MCF 10A (cell line): ENCODE data around the gene ACAD11. TPM values are rescaled to one million over a fixed set of nuclear protein-coding genes. Genes with fewer than 3 reads are reported as not detected.
A peak's percentile ranks its signal among the peaks of the same experiment; 100 is the strongest.
"Not testable (repeated sequence)": the region's sequence is repeated elsewhere in the genome, so short reads cannot be mapped to it uniquely, and the experiment has no call there.

Experiments
- BruUV-seq: library from RNA; stranded (reverse); fragments of 400-500 nt; replicated peaks from 2 replicates; lab custom pipeline; 2021; lab: Mats Ljungman, UMichigan
- CTCF ChIA-PET: fragments of 300-600 bp; sonication (Branson Sonifier 250); formaldehyde crosslinking; extraction: SDS; loops from one replicate; lab custom pipeline; 2021; ENCODE audit warnings: antibody characterized with exemption, inconsistent platforms; lab: Yijun Ruan, JAX
- POLR2A ChIA-PET: fragments of 300-600, 350-650 bp; sonication (Branson Sonifier 250); formaldehyde crosslinking; extraction: SDS; loops from one replicate; lab custom pipeline; 2020; ENCODE audit warnings: antibody characterized with exemption, inconsistent platforms; lab: Yijun Ruan, JAX
- DNase-seq: peaks from one replicate; pipeline ENCODE4 v3.0.0-alpha.2; 2018; ENCODE audit not compliant: unreplicated experiment
- H3K27ac Mint-ChIP-seq: one replicate; pipeline ENCODE4 v1.8.0; 2022; ENCODE audit warnings: mild to moderate bottlenecking, low read depth, mixed read lengths; ENCODE audit not compliant: unreplicated experiment
- H3K27me3 Mint-ChIP-seq: one replicate; pipeline ENCODE4 v1.8.0; 2022; ENCODE audit warnings: mixed read lengths; ENCODE audit not compliant: insufficient read depth, unreplicated experiment
- H3K36me3 Mint-ChIP-seq: one replicate; pipeline ENCODE4 v1.8.0; 2022; ENCODE audit warnings: mild to moderate bottlenecking, moderate library complexity, mixed read lengths; ENCODE audit not compliant: insufficient read depth, unreplicated experiment
- H3K4me1 Mint-ChIP-seq: one replicate; pipeline ENCODE4 v1.8.0; 2022; ENCODE audit warnings: mixed read lengths; ENCODE audit not compliant: insufficient read depth, unreplicated experiment
- H3K4me3 Mint-ChIP-seq: one replicate; pipeline ENCODE4 v1.8.0; 2022; ENCODE audit warnings: mild to moderate bottlenecking, moderate library complexity, mixed read lengths; ENCODE audit not compliant: unreplicated experiment
- H3K9me3 Mint-ChIP-seq: one replicate; pipeline ENCODE4 v1.8.0; 2022; ENCODE audit warnings: mixed read lengths; ENCODE audit not compliant: unreplicated experiment
- CTCF ChIP-seq: fragments of 200-600 bp; IDR thresholded peaks from one replicate; pipeline ENCODE4 v1.8.0; 2022; ENCODE audit warnings: antibody characterized with exemption, mild to moderate bottlenecking; ENCODE audit not compliant: unreplicated experiment
- intact Hi-C: fragments of 100-400 bp; cut with micrococcal nuclease; formaldehyde crosslinking; loops from 2 replicates; pipeline ENCODE4 v1.14.1; 2022
- total RNA-seq: library from RNA; stranded (reverse); gene quantifications from 2 replicates; pipeline ENCODE4 v1.2.3, GENCODE V29; 2022

Gene ACAD11
- total RNA-seq, 1 experiment from 2014 or later: 30.9 TPM

- no peak overlapping the region for H3K27ac Mint-ChIP-seq
- no peaks in the 10 kb centered on the region for H3K27me3 Mint-ChIP-seq
- no peak overlapping the region for H3K4me3 Mint-ChIP-seq
- CTCF ChIA-PET: interaction anchor here (0.8 to 6.8 kb wide), 25 partner anchors 11 to 290 kb away, joined by 3 to 284 read pairs (median 6); partner anchors contain the start of genes ACAD11 and UBA5
- BruUV-seq: no TSS peak
- TF ChIP-seq CTCF: no peak
- intact Hi-C loops: loop anchor here (1.0 to 5.0 kb wide), 3 partner anchors 106 to 290 kb away; partner anchors contain the start of gene DNAJC13
- H3K4me1 Mint-ChIP-seq: peaks cover 6% of the 10 kb centered on the region
- DNase-seq: no peak
- no peaks in the 10 kb centered on the region for H3K9me3 Mint-ChIP-seq
- POLR2A ChIA-PET: interaction anchor here (0.8 to 2.3 kb wide), 4 partner anchors 17 to 108 kb away, joined by 3 to 9 read pairs (median 4); partner anchors contain the start of gene ACAD11
- H3K36me3 Mint-ChIP-seq: peaks cover 14% of the 10 kb centered on the region
Observed at GRCh38 chr3:132642539-132642847, 17.1 kb downstream of the ACAD11 start.

DNA sequence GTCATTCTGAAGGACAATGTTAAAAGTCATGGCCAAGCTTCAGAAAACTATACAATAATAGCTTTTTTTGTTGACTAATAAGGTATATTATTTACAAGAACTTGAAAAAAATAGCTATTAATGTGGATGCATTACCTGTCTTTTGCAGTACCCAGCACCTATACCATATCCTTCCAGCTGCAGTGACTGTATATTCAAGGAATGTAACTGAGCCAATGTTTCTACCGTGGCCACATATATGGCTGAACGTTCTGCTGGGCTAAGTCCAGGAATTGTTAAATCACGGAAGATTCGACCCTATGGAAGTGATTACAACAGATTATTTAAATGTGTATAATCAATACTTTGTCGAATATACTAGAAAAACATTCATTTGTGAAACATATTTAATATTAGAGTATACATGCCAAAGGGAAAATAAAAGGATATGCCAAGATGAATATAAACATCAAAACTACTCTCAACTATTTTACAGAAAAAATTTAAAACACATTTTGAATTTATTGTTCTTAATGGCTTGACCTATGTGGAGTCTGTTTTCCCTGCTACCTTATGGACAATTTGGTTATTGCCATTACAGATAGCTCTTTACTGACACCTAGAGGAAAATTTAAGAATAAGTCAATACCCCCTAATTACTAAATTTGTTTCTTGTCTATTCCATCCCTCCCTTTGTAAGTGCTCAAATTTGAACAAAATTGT is 17.6 kb downstream of the ACAD11 start:
- POLR2A ChIA-PET: interaction anchor here (0.7 to 2.3 kb wide), 5 partner anchors 17 to 108 kb away, joined by 3 to 9 read pairs (median 3); partner anchors contain the start of gene ACAD11
- intact Hi-C loops: loop anchor here (1.0 to 5.0 kb wide), 3 partner anchors 106 to 289 kb away; partner anchors contain the start of gene DNAJC13
- Mint-ChIP-seq H3K9me3 (no peaks in the 10 kb centered on the region), H3K36me3 (peaks cover 14% of the 10 kb centered on the region), H3K27ac (no peak overlapping the region), H3K4me1 (peaks cover 11% of the 10 kb centered on the region), H3K27me3 (no peaks in the 10 kb centered on the region), H3K4me3 (no peak overlapping the region)
- CTCF ChIA-PET: interaction anchor here (0.6 to 6.8 kb wide), 30 partner anchors 8 to 1004 kb away, joined by 3 to 284 read pairs (median 6); partner anchors contain the start of genes ACAD11 and UBA5
- peak; percentile 58 for DNase-seq
- peak; percentile 54 for TF ChIP-seq CTCF
- BruUV-seq: no TSS peak

- not testable (repeated sequence) for BruUV-seq, H3K27me3 Mint-ChIP-seq, H3K27ac Mint-ChIP-seq, H3K4me3 Mint-ChIP-seq, DNase-seq, H3K9me3 Mint-ChIP-seq
- intact Hi-C loops: loop anchor here (5.0 kb wide), 1 partner anchor 224 kb away; the partner anchor contains the start of gene DNAJC13
- ChIA-PET POLR2A (interaction anchor here (0.7 to 2.3 kb wide), 2 partner anchors 19 to 104 kb away, joined by 3 to 9 read pairs; no protein-coding TSS in a partner anchor), CTCF (interaction anchor here (0.6 to 6.8 kb wide), 24 partner anchors 9 to 1005 kb away, joined by 3 to 284 read pairs (median 7); partner anchors contain the start of gene ACAD11)
- Mint-ChIP-seq H3K36me3 (peaks cover 14% of the 10 kb centered on the region), H3K4me1 (peaks cover 17% of the 10 kb centered on the region)
Observed at GRCh38 chr3:132641427-132641826, 18.2 kb downstream of the ACAD11 start.

DNA sequence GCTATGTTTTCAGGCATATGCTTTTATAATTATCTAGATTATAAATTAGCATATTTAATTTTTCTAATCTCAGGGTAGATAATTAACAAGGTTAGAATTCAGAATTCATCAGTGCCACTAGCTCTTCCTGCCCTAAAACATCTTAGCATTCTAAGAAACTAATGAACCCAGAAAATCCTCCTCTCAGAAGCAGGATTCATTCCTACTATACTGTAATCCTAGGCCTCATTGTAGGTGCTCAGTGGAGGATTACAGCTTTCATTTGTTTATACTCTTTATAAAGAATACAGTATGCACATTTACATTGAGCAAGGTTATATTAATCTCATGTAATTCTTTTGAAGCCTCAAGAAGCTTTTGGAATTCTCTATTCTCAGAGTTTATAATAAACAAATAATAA is 20.9 kb downstream of the ACAD11 start:
- no TSS peak for BruUV-seq
- Mint-ChIP-seq H3K9me3 (no peaks in the 10 kb centered on the region), H3K27ac (peak overlapping the region; percentile 5), H3K4me1 (peaks cover 19% of the 10 kb centered on the region), H3K36me3 (peaks cover 14% of the 10 kb centered on the region), H3K4me3 (no peak overlapping the region), H3K27me3 (no peaks in the 10 kb centered on the region)
- ChIA-PET POLR2A (interaction anchor here (0.7 to 1.5 kb wide), 3 partner anchors 20 to 110 kb away, joined by 3 to 4 read pairs (median 3); no protein-coding TSS in a partner anchor), CTCF (interaction anchor here (0.6 to 6.8 kb wide), 8 partner anchors 16 to 287 kb away, joined by 3 to 284 read pairs (median 4); no protein-coding TSS in a partner anchor)
- intact Hi-C loops: no loop called here
- DNase-seq: no peak
- TF ChIP-seq CTCF: no peak
